Measurements from ENCODE around the gene PLEKHN1.
"Not testable (repeated sequence)": the region's sequence is repeated elsewhere in the genome, so short reads cannot be mapped to it uniquely, and the experiment has no call there.

Gene PLEKHN1

DNA sequence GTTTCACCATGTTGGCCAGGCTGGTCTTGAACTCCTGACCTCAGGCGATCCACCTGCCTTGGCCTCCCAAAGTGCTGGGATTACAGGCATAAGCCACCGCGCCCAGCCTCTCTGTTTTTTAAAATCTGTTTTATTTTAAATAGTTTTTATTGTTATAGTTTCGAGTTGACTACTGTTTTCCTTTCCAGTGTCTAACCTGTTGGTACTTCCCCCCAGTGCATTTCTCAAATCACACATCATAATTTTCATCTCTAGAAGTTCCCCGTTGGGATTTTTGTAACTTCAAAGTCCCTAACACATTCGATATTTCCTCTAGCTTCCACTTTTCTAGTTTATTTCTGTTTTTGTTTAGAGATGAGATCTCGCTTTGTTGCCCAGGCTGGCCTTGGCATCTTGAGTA is 26.1 kb downstream of the PLEKHN1 start:
- DNase-seq (ENCODE audit: low spot score): no peak

GRCh38 chr1:993379-993995 is 27.2 kb downstream of the PLEKHN1 start:
- no peak for DNase-seq (ENCODE audit: low spot score)

- DNase-seq (ENCODE audit: low spot score): not testable (repeated sequence)
Observed at GRCh38 chr1:994546-994945, 28.3 kb downstream of the PLEKHN1 start.

- DNase-seq (ENCODE audit: low spot score): no peak
Observed at GRCh38 chr1:995665-996633, 29.7 kb downstream of the PLEKHN1 start.

GRCh38 chr1:996851-997712 is 30.8 kb downstream of the PLEKHN1 start:
- no peak for DNase-seq (ENCODE audit: low spot score)

GRCh38 chr1:997713-997992 is 31.4 kb downstream of the PLEKHN1 start:
- no peak for DNase-seq (ENCODE audit: low spot score)

GRCh38 chr1:997993-998744 is 31.9 kb downstream of the PLEKHN1 start:
- no peak for DNase-seq (ENCODE audit: low spot score)

DNA sequence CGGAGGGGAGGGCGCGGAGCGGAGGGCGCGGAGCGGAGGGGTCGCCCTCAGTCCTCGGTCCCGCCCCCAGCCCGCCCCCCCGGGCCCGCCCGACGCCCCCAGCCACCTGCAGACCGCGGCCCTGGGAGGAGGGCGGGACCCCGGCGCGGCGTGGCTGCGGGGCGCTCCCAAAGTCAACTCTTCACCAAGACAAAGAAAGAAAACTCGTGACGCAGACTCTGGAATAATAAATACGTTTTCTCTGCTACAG is 32.4 kb downstream of the PLEKHN1 start:
- no peak for DNase-seq (ENCODE audit: low spot score)

DNA sequence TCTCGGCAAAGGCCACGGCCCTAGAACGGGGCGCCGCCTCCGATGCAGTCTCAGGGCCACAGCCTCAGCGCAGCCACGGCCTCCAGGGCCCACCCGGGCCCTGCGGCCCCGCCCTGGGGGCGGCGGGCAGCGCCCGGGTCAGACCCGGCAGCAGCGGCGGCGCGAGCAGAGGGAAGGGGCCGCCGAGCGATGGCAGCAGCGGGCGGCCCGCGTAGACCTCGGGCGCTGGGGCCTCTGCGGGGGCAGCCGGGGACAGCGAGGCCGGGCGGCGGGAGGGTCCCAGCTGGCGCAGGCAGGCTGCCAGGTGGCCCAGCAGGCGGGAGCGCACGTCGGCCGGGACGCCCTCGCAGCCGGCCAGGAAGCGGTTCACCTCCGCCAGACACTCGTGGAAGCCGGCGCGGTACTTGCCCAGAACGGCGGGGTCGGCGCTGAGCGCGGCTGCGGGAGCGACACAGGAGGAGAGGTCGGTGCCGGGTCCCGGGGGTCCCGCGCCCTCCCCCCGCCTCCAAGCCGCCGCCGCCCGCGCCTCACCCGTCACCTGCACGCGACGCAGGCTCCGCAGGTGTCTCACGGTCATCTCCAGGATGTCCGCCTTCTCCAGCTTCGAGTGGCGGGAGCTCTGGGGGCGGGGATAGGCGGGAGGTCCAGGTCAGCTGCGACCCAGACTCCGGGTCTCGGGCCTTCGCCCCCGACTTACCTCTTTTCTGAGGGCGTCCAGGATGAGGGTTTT is 32.9 kb downstream of the PLEKHN1 start:
- DNase-seq (ENCODE audit: low spot score): peak; percentile 58

DNA sequence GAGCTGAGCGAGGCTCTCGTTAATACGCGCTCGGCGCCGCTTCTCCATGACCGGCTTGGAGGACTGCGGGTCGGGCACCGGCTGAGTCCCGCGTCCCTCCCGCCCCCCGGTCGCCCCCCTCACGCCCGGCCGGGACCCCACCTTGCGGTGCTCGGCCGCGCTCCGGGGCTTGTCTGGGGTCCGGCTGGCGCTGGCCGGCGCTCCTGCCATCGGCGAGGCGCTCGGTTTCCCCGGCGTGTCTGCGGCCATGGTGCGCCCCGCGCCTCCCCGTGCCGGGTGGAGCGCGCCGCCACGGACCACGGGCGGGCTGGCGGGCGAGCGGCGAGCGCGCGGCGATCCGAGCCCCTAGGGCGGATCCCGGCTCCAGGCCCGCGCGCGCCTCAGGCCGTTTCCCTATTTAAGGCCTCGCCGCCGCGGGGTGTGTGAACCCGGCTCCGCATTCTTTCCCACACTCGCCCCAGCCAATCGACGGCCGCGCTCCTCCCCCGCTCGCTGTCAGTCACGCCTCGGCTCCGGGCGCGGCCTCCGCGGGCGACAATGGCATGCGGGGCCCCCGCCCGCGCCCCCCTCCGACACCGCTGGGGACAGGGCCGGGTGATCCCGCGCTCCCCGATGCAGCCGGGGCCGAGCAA is 33.6 kb downstream of the PLEKHN1 start, which contains the start of gene HES4:
HES4 (minus strand) TSS at position 373 of the 632 bp plus-strand sequence; CDS start at position 249, 124 bp downstream.
- peak; percentile 95 for DNase-seq (ENCODE audit: low spot score)

DNA sequence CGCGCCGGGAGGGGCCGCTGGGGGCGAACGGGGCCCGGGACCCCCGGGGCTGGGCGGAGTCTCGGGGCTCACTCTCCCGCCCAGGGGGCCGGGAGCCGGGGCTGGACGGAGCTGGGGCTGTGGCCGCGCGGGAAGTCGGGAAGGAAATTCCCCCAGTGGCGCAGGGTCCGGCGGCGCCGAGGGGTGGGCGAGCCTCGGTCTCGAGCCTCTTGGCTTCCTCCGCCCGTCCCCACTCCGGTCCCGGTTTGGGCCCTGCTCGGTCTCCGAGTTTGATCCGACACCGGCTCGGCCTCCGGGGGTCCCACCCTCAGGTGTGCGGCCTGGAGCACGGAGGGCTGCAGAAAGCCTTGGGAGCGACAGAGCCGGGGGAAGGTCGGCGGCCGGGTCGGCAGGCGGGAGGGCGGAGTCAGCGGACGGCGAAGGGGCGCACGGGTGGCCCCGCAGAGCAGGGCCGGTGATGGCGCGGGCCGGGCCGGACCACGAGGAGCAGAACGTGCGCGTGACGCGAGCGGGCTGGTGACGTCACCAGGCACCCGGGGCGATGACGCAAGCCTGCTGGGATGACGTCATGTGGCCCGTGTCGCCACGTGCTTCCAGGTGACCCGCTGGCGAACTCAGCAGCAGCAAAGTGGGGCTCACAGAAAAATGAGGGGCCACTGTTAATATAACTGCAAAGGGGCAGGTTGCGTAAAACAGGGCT is 34.2 kb downstream of the PLEKHN1 start:
- peak; percentile 86 for DNase-seq (ENCODE audit: low spot score)

DNA sequence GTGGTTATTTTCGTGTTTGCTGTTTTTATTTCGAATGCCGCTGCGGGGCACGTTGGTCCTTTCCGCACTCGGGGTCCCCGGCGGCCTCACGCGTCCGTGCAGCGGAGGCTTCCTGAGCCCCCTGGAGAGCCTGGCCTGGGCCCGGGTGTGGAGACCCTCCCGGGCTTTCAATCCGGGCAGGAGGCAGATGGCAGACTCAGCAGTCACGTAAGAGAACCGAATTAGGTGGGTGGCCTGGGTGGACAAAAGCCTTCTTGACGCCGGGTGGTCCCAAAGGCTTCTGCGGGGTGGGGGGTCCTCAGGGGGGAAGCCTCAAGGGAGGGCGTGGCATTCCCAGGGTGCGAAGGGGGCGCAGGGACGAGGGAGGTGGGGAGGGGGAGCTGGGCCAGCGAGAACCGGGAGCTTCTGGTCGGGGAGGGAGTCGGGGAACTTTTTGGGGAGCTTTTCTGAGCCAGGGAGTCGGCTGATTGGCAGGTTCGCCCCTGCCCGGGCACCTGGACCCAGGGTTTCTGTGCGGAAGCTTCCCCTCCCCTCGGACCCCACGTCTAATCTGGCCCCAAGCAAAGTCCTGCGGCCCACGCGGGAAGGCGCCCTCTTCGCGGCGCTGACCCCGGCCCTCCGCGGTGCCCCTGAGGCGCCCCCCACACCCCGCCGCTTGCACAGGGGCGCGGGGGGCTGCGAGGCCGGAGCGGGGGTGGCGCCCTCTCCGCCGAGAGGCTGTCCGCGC is 34.9 kb downstream of the PLEKHN1 start:
- DNase-seq (ENCODE audit: low spot score): no peak

GRCh38 chr1:1003618-1004419 is 37.5 kb downstream of the PLEKHN1 start:
- no peak for DNase-seq (ENCODE audit: low spot score)

DNA sequence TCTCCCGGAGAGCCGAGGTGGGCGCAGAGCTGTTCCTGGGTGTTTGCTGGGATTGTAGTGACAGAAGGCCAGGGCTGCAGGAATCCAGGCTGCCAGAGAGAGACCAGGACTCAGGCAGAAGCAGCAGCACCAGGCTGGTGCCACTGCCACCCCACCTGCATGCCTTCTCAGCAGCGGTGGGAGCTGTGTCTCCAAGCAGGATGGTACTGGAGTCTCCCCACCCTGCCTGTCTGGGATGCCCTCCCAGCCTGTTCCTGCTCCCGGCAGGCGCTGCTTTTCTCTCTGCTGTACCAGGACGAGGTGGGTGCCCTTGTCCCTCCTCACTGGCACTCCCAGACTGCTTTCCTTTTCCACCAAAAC is 38.1 kb downstream of the PLEKHN1 start:
- DNase-seq (ENCODE audit: low spot score): no peak

- peak; percentile 75 for DNase-seq (ENCODE audit: low spot score)
Observed at GRCh38 chr1:1004780-1005697, 38.8 kb downstream of the PLEKHN1 start.

DNA sequence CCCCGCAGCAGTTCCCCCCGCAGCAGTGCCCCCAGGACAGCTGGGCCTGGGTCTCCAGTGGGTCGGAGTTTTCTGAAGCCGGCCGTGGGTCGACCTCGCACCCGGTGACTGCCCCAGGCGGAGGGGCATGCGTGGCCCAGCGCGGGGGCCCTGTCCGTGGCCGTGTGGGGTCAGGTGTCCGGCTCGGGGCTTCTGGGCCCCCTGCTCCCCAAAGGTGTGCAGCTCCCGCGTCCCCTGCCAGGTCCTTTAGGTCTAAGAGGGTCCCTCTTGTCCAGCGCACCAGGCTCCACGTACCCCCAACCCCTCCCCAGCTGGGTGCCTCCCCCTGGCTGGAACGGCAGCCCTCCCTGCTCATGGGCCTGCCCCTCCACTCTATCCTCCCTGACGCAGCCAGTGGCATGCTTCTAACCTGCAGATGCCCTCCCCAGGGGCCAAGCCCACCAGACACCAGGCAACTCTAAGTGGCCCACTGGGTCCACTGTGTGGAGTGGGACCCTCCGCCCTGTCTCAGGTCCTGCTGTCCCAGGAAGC is 39.6 kb downstream of the PLEKHN1 start:
- DNase-seq (ENCODE audit: low spot score): no peak
